BE2C (cell line): Measurements from ENCODE around the gene ZNF618.

Experiments used
- DNase-seq: peaks from one replicate; pipeline ENCODE4 v3.0.0-alpha.2; 2020
- H3K27me3 ChIP-seq: fragments of 250-450 bp; sonication (Bioruptor Pico); 2 replicates; pipeline ENCODE4 v1.5.1; 2020; ENCODE audit warnings: mild to moderate bottlenecking
- H3K36me3 ChIP-seq: fragments of 250-450 bp; sonication (Bioruptor Pico); 2 replicates; pipeline ENCODE4 v1.5.1; 2020; ENCODE audit warnings: mild to moderate bottlenecking
- H3K4me1 ChIP-seq: fragments of 250-450 bp; sonication (Bioruptor Pico); 2 replicates; pipeline ENCODE4 v1.5.1; 2020
- H3K4me3 ChIP-seq: 2 replicates; pipeline ENCODE4 v1.5.1; 2011; ENCODE audit warnings: low read depth, low read length
- H3K9me3 ChIP-seq: fragments of 250-450 bp; sonication (Bioruptor Pico); 2 replicates; pipeline ENCODE4 v1.5.1; 2020
- CTCF ChIP-seq: IDR thresholded peaks from 2 replicates; pipeline ENCODE4 v1.5.1; 2012; ENCODE audit warnings: mild to moderate bottlenecking, low read depth, low read length

ZNF618 gene

GRCh38 chr9:114051706-114052105 lies 175.6 kb downstream of the ZNF618 start:
- peaks cover 40% of the 10 kb centered on the region for H3K36me3 ChIP-seq
- no peak overlapping the region for H3K4me3 ChIP-seq
- no peaks in the 10 kb centered on the region for H3K9me3 ChIP-seq
- H3K27me3 ChIP-seq, result no peaks in the 10 kb centered on the region
- no peak for TF ChIP-seq CTCF
- H3K4me1 ChIP-seq, result no peaks in the 10 kb centered on the region
- DNase-seq, result no peak

- no peak for DNase-seq
- no peak for TF ChIP-seq CTCF
- Histone ChIP-seq H3K4me3 (no peak overlapping the region), H3K9me3 (no peaks in the 10 kb centered on the region), H3K4me1 (no peaks in the 10 kb centered on the region), H3K36me3 (peaks cover 37% of the 10 kb centered on the region), H3K27me3 (no peaks in the 10 kb centered on the region)
Measured at GRCh38 chr9:114053246-114054005, 177.3 kb downstream of the ZNF618 start.

- no peaks in the 10 kb centered on the region for H3K9me3 ChIP-seq
- H3K27me3 ChIP-seq, result no peaks in the 10 kb centered on the region
- H3K4me3 ChIP-seq, result no peak overlapping the region
- H3K36me3 ChIP-seq, result peaks cover 29% of the 10 kb centered on the region
- TF ChIP-seq CTCF, result no peak
- peaks cover under 1% of the 10 kb centered on the region; the same call in 1 of the 2 replicates for H3K4me1 ChIP-seq
- DNase-seq, result no peak
Measured at GRCh38 chr9:114054191-114054690, 178.1 kb downstream of the ZNF618 start.

- H3K9me3 ChIP-seq, result no peaks in the 10 kb centered on the region
- DNase-seq, result no peak
- TF ChIP-seq CTCF, result no peak
- H3K4me3 ChIP-seq, result no peak overlapping the region
- no peaks in the 10 kb centered on the region for H3K27me3 ChIP-seq
- H3K4me1 ChIP-seq, result peaks cover 4% of the 10 kb centered on the region
- H3K36me3 ChIP-seq, result peaks cover 21% of the 10 kb centered on the region
Measured at GRCh38 chr9:114055061-114055460, 179.0 kb downstream of the ZNF618 start.

GRCh38 chr9:114055894-114056293 lies 179.8 kb downstream of the ZNF618 start:
- Histone ChIP-seq H3K27me3 (no peaks in the 10 kb centered on the region), H3K36me3 (peaks cover 15% of the 10 kb centered on the region), H3K4me1 (peaks cover 4% of the 10 kb centered on the region), H3K4me3 (no peak overlapping the region), H3K9me3 (no peaks in the 10 kb centered on the region)
- DNase-seq, result no peak
- no peak for TF ChIP-seq CTCF

- Histone ChIP-seq H3K4me1 (peaks cover 4% of the 10 kb centered on the region), H3K36me3 (peaks cover 11% of the 10 kb centered on the region), H3K9me3 (no peaks in the 10 kb centered on the region), H3K4me3 (no peak overlapping the region), H3K27me3 (no peaks in the 10 kb centered on the region)
- no peak for DNase-seq
- no peak for TF ChIP-seq CTCF
Measured at GRCh38 chr9:114056527-114056926, 180.4 kb downstream of the ZNF618 start.
